ENCODE results near the gene BMPR1A. TPM values are rescaled to one million over a fixed set of nuclear protein-coding genes. Genes with fewer than 3 reads are reported as not detected.
"Not testable (repeated sequence)": the region's sequence is repeated elsewhere in the genome, so short reads cannot be mapped to it uniquely, and the experiment has no call there.

The BMPR1A gene
- total RNA-seq, 8 experiments from 2014 or later, result 15.8 to 44.1 (median 27.9) TPM

DNA sequence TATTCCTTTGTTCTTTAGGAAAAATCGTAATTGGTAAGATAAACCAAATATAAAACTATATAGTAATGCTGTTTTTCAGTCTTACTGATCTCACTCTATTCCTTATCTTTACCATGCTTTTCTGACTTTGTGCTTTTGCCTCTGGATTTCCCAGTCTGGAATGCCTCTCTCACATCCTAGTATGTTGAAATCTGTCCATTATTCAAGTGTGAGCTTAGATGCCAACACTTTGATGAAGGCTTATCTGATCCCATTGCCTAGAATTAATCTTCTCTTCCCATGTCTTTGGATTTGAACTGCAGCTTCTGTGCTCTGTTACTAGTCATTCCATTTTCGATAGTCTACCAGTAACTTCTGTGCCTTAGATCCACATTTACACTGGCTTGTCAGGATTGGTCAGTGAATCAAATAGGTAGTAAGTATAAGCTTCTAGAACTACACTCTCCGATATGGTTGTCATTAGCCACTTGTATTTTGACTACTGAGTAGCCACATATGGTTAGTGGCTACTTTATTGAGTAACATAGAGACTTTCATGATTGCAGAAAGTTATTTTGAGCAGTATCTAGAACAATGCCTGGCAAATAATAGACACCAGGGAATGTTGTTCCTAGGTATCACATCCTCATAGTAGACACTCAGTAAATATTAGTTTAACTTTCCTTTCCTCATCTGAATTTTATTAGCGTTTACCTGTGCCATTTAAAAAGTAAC lies 92.9 kb downstream of the BMPR1A start:
- no peak overlapping the region for H3K4me3 ChIP-seq
- H3K4me1 ChIP-seq (replicated peaks in 1 of 2), result no peaks in the 10 kb centered on the region
- in situ Hi-C loops (cut with MboI; ENCODE audit: low pct_unique_long_range_greater_than_20kb in 2 of 9, low sequenced_read_pairs in 9 of 9, unreplicated experiment in 9 of 9), result no loop called here
- 67 to 100% (median 96%) methylated on average over 1 to 4 of the region's 4 CpGs for WGBS, 10 experiments
- ATAC-seq (replicated peaks in 6 of 8), result no peak
- no peak overlapping the region for H3K27ac ChIP-seq

DNA sequence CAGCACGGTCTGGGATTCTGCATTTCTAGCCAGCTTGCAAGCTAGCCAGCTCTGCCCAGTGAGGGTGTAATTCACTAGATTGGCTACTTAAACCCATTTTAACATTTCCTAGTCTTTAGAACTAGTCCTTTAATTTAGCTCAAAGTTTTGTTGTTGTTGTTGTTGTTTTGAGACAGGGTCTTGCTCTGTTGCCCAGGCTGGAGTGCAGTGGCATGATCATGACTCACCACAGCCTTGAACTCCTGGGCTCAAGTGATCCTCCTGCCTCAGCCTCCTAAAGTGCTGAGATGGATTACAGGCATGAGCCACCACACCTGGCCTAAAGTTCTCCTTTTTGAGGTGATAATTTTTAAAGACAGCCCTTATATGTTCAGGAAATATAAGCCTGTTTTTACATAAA lies 94.1 kb downstream of the BMPR1A start:
- WGBS, 10 experiments, result 100% methylated on average over 1 of the region's 1 CpG; no CpG with 5 or more reads in 6 of the 10 experiments
- in situ Hi-C loops (cut with MboI; ENCODE audit: low pct_unique_long_range_greater_than_20kb in 2 of 9, low sequenced_read_pairs in 9 of 9, unreplicated experiment in 9 of 9), result no loop called here
- no peak for ATAC-seq (replicated peaks in 6 of 8)
- no peak overlapping the region for H3K4me3 ChIP-seq
- H3K27ac ChIP-seq, result no peak overlapping the region
- H3K4me1 ChIP-seq (replicated peaks in 1 of 2), result no peaks in the 10 kb centered on the region

DNA sequence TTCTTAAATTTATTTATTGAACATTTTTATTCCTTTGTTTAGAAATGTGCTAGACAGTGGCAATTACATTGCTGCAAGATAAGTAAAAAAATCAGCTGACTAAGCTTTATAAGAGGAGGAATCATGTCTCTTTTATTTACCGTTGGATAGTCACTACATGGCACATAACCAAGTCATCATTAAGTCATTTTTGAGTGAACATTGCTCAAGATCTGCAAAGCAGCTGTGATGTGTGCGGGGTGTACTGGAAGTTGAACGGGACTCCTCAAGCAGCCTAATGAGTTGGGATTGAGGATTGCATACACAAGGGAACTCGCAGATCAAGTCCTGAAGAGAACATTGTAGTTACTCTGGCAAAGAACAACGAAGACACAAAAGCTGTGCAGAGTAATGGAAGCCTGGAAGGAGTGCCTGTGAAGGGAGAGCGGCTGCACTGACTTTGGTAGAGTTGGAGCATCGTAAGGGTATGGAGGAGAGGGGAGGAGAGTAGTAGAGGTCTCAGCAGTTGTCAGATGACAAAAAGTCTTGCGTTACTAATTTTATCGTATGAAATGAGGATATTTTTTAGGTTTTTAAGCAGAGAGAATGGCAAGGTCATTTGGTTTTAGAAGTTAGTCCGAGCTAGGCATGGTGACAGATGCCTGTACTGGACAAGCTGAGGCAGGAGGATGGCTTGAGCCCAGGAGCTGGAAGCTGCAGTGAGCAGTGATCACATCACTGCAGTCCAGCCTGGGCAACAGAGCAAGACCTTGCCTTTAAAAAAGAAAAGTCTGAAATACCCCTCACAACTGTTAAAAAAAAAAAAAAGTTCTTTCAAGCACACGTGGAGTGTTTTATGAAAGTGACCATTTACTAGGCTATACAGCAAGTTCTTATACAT lies 95.1 kb downstream of the BMPR1A start:
- in situ Hi-C loops (cut with MboI; ENCODE audit: low pct_unique_long_range_greater_than_20kb in 2 of 9, low sequenced_read_pairs in 9 of 9, unreplicated experiment in 9 of 9), result no loop called here
- 36 to 98% (median 84%) methylated on average over 4 to 11 of the region's 11 CpGs for WGBS, 10 experiments
- Histone ChIP-seq H3K27ac (no peak overlapping the region), H3K4me3 (no peak overlapping the region), H3K4me1 (replicated peaks in 1 of 2) (no peaks in the 10 kb centered on the region)
- peak in 2 of 8 experiments; percentile 60 to 81 for ATAC-seq (replicated peaks in 6 of 8)

DNA sequence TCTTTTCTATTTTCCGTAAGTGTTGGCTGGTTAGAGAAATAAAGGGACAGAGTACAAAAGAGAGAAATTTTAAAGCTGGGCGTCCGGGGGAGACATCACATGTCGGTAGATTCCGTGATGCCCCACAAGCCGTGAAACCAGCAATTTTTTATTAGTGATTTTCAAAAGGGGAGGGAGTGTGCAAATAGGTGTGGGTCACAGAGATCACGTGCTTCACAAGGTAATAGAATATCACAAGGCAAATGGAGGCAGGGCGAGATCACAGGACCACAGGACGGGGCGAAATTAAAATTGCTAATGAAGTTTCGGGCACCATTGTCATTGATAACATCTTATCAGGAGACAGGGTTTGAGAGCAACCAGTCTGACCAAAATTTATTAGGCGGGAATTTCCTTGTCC lies 97.2 kb downstream of the BMPR1A start:
- WGBS, 10 experiments, result 60 to 100% (median 95%) methylated on average over 2 to 9 of the region's 12 CpGs; no CpG with 5 or more reads in 3 of the 10 experiments
- H3K27ac ChIP-seq; in situ Hi-C loops (cut with MboI; ENCODE audit: low pct_unique_long_range_greater_than_20kb in 2 of 9, low sequenced_read_pairs in 9 of 9, unreplicated experiment in 9 of 9); H3K4me3 ChIP-seq; ATAC-seq (replicated peaks in 6 of 8); H3K4me1 ChIP-seq (replicated peaks in 1 of 2): not testable (repeated sequence)

DNA sequence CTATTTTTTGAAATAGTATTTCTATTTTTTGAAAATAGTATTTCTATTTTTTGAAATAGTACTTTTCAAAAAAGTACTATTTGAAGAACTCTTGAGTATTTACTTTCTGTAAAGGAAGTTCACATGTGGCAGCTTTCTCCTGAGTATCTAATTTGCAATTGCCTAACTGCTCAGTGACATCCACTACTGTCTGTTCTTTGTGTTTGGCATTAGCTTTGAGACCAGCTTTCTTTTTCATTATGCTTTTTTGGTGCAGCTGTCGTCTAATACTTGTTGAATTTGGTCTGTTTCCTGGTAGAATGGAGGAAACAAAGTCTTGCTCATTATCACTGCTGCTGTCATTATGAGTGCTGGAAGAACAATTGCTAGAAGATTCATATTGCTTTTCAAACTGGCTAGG lies 99.1 kb downstream of the BMPR1A start:
- no peak for ATAC-seq (replicated peaks in 6 of 8)

DNA sequence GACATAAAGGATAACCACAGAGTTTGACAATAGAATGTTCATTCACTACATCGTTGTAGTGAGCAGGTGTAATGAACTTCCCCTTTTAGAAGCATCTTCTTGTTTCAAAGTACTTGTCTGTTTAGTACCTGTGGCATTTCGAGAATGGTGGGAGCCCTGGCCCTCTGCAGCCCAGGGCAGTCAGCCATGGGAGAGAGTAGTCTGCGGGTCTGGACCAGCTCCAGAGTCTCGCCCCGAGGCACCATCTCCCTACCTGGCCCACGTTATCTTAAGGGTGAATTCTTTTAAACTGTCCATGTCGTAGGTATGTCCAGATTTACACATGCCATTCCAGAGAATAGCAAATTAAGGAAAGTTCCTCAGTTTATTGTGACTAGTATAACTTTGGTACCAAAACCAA lies 99.7 kb downstream of the BMPR1A start:
- Histone ChIP-seq H3K27ac (no peak overlapping the region), H3K4me1 (replicated peaks in 1 of 2) (no peaks in the 10 kb centered on the region), H3K4me3 (no peak overlapping the region)
- in situ Hi-C loops (cut with MboI; ENCODE audit: low pct_unique_long_range_greater_than_20kb in 2 of 9, low sequenced_read_pairs in 9 of 9, unreplicated experiment in 9 of 9), result no loop called here
- ATAC-seq (replicated peaks in 6 of 8), result no peak
- WGBS, 10 experiments, result 43 to 100% (median 96%) methylated on average over 1 to 7 of the region's 7 CpGs; no CpG with 5 or more reads in 1 of the 10 experiments

More for the DNA sequence above, 99.1 kb downstream of the BMPR1A start:
- in situ Hi-C loops (cut with MboI; ENCODE audit: low pct_unique_long_range_greater_than_20kb in 2 of 9, low sequenced_read_pairs in 9 of 9, unreplicated experiment in 9 of 9), result no loop called here
- H3K4me1 ChIP-seq (replicated peaks in 1 of 2), result no peaks in the 10 kb centered on the region
- no peak overlapping the region for H3K27ac ChIP-seq
- 0 to 86% (median 31%) methylated on average over 1 of the region's 1 CpG; no CpG with 5 or more reads in 2 of the 10 experiments for WGBS, 10 experiments
- H3K4me3 ChIP-seq, result no peak overlapping the region

DNA sequence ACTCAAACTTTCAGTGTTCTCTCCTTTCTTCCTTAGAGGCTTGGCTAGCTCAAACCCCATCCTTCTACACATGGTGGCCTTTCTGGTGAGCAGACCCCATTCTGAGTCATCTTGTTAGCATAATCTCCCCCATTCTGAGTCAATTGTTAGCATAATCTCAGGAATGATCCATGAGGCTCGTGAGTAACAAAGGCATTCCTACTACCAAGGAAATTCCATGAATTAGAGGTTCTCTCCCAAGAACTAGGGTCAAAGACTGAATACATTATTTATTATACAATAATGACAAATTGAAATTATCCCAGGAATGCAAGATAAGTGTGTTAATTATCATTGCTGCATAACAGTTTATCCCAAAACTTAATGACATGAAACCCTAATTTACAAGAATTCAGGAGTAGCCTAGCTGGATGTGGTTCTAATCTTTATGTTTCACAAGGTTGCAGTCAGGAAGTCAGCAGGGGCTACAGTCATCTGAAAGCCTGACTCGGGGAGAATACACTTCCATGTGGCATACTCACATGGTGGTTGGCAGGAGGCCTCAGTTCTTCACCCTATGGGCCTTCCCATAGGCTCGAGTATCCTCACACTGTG lies 100.8 kb downstream of the BMPR1A start:
- H3K27ac ChIP-seq, result no peak overlapping the region
- no peaks in the 10 kb centered on the region for H3K4me1 ChIP-seq (replicated peaks in 1 of 2)
- peak in 3 of 8 experiments; percentile 62 to 75 (median 65) for ATAC-seq (replicated peaks in 6 of 8)
- no peak overlapping the region for H3K4me3 ChIP-seq
- 7 to 100% (median 55%) methylated on average over 1 to 3 of the region's 3 CpGs for WGBS, 10 experiments
- in situ Hi-C loops (cut with MboI; ENCODE audit: low pct_unique_long_range_greater_than_20kb in 2 of 9, low sequenced_read_pairs in 9 of 9, unreplicated experiment in 9 of 9), result no loop called here

DNA sequence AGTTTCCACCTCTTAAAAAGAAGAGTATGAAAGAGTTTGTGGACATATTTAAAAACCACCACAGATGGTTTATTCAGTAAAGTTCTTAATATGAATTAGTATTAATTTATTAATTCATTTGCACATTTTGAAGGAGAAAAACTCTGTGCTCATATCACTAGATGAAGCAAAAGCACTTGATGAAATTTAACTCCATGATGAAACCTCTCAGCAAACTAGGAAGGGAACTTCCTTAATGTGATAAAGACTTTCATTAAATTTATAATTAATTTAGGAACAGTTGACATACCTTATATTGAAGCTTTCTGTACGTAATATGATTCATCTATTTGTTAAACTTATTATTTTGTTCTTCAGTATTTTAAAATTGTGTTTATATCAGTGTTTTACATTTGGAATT lies 101.6 kb downstream of the BMPR1A start:
- no peak for ATAC-seq (replicated peaks in 6 of 8)
- Histone ChIP-seq H3K4me3 (no peak overlapping the region), H3K27ac (no peak overlapping the region), H3K4me1 (replicated peaks in 1 of 2) (peaks cover 0 to 4% of the 10 kb centered on the region in 2 donors)
- whole genome bisulfite sequencing, 10 experiments, result 88 to 100% (median 100%) methylated on average over 1 of the region's 1 CpG
- in situ Hi-C loops (cut with MboI; ENCODE audit: low pct_unique_long_range_greater_than_20kb in 2 of 9, low sequenced_read_pairs in 9 of 9, unreplicated experiment in 9 of 9), result no loop called here

DNA sequence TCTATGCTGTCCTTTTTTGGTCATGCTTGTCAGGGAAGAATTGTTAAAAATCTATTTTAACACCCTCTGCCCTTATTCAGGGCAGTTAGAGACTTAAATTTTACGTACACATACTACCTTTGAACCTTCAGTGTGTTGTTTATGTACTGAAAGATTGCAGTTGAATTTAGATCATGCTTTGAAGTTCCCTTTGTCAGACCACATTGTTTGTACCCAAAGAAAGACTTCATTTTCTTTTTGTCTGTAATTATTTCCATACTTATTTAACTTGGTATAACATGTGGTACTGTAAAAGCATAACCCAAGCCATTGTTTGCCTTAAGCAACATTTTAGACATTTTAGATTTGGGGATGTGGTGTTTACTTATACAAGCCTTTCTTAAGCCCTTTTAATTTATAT lies 104.9 kb downstream of the BMPR1A start:
- in situ Hi-C loops (cut with MboI; ENCODE audit: low pct_unique_long_range_greater_than_20kb in 2 of 9, low sequenced_read_pairs in 9 of 9, unreplicated experiment in 9 of 9), result no loop called here
- H3K4me1 ChIP-seq (replicated peaks in 1 of 2), result peaks cover 0 to 18% of the 10 kb centered on the region in 2 donors

DNA sequence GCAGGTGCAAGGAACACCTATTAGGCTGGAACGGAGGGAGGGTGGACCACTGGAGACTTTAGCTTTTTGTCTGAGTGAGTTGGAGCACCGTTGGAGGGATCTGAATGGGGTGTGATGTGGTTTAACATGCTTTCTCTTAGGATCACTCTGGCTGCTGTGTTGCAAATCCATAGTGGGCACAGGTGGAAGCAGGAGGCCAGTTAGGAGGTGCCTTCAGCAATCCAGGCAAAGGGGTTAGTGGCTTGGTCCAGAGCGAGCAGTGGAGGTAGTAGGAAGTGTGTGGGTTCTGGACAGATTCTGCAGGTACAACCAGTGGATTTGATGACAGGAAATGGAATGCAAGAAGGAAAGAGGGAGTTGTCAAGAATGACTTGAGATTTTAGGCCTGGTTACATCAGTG lies 106.0 kb downstream of the BMPR1A start:
- in situ Hi-C loops (cut with MboI; ENCODE audit: low pct_unique_long_range_greater_than_20kb in 2 of 9, low sequenced_read_pairs in 9 of 9, unreplicated experiment in 9 of 9), result no loop called here
- Histone ChIP-seq H3K27ac (no peak overlapping the region), H3K4me3 (no peak overlapping the region), H3K4me1 (replicated peaks in 1 of 2) (peaks cover 0 to 18% of the 10 kb centered on the region in 2 donors)
- ATAC-seq (replicated peaks in 6 of 8), result no peak
- WGBS, 10 experiments, result 59 to 100% (median 84%) methylated on average over 1 to 3 of the region's 3 CpGs; no CpG with 5 or more reads in 4 of the 10 experiments

More for the DNA sequence above, 104.9 kb downstream of the BMPR1A start:
- 86 to 100% (median 100%) methylated on average over 1 of the region's 1 CpG; no CpG with 5 or more reads in 2 of the 10 experiments for WGBS, 10 experiments
- H3K4me3 ChIP-seq, result no peak overlapping the region
- no peak for ATAC-seq (replicated peaks in 6 of 8)
- H3K27ac ChIP-seq, result no peak overlapping the region

DNA sequence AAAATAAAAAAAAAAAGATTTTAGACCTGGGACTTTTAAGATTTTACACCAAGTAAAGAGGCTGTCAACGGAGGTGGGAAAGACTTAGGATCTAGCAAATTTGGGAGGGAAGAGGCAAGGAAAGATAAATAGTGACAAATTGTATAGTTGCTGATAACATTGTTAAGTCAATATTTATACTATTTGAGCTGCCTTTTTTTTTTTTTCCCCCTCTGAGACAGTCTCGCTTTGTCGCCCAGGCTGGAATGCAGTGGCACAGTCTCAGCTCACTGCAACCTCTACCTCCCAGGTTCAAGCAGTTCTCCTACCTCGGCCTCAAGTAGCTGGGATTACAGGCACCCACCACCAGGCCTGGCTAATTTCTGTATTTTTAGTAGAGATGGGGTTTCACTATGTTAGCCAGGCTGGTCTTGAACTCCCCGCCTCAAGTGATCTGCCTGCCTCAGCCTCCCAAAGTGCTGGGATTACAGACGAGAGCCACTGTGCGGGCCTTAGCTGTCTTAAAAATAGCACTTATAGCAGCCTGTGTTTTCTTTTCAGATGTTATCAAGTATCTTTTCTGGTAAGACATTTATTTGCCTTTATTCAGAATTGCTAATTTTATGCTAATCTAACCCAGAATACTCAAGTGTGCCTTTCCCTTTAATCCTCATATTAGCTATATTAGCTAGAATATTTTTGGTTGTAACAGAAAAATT lies 106.5 kb downstream of the BMPR1A start:
- Histone ChIP-seq H3K4me3 (no peak overlapping the region), H3K4me1 (replicated peaks in 1 of 2) (peaks cover under 1 to 18% of the 10 kb centered on the region in 2 donors), H3K27ac (no peak overlapping the region)
- peak in 4 of 8 experiments; percentile 27 to 93 (median 92) for ATAC-seq (replicated peaks in 6 of 8)
- in situ Hi-C loops (cut with MboI; ENCODE audit: low pct_unique_long_range_greater_than_20kb in 2 of 9, low sequenced_read_pairs in 9 of 9, unreplicated experiment in 9 of 9), result no loop called here
- WGBS, 10 experiments, result 46 to 100% (median 77%) methylated on average over 2 to 7 of the region's 7 CpGs

DNA sequence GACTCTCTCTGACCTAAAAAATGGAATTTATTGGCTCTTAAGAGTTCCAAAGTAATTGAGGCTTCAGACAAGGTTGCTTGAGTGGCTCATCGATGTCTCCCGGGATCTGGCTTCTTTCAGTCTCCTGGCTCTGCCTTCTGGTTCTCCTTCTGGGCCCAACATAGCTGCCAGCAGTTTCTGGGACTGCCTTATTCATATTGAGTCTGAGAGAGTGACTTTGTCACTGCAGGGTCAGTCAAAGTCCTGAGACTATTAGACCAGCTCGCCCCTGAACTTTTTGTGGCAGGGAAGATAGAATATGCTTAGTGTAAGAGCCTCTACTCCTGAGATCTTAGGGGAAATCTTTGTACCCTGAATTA lies 107.0 kb downstream of the BMPR1A start:
- Histone ChIP-seq H3K4me3 (no peak overlapping the region), H3K27ac (no peak overlapping the region), H3K4me1 (replicated peaks in 1 of 2) (peaks cover 6 to 19% of the 10 kb centered on the region in 2 donors)
- WGBS, 10 experiments, result 0 to 100% (median 71%) methylated on average over 1 to 3 of the region's 3 CpGs; no CpG with 5 or more reads in 1 of the 10 experiments
- in situ Hi-C loops (cut with MboI; ENCODE audit: low pct_unique_long_range_greater_than_20kb in 2 of 9, low sequenced_read_pairs in 9 of 9, unreplicated experiment in 9 of 9), result no loop called here
- ATAC-seq (replicated peaks in 6 of 8), result peak in 3 of 8 experiments; percentile 79 to 82 (median 80)

Measured in motor neuron (in vitro differentiated cells).